GM12872 (cell line): ENCODE results near the gene RAX2.

Experiments used
- TF ChIP-seq, protein P1 (sequence below): IDR thresholded peaks from 3 replicates; pipeline ENCODE4 v1.5.1; 2011; ENCODE audit warnings: low read depth, mild to moderate bottlenecking, low read length, moderate library complexity; ENCODE audit not compliant: insufficient read depth

The RAX2 gene

DNA sequence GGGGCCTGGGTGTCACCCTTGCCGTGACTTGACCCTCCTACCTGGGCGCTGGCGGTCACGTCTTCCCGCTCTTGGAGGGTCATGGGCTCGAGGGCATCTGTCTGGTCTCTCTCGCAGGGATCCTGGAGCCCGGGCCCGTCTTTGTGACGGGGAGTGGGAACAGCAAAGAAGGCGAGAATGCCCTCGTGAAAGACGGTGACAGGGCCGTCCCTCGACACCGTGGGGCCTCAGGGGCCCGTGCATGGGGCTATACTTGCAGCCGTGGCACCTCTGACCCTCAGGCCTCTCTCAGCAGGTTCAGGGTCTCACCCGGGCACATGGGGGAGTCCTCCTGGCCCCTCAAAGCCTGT is 35.1 kb upstream of the RAX2 start:
- TF ChIP-seq, protein P1, sequence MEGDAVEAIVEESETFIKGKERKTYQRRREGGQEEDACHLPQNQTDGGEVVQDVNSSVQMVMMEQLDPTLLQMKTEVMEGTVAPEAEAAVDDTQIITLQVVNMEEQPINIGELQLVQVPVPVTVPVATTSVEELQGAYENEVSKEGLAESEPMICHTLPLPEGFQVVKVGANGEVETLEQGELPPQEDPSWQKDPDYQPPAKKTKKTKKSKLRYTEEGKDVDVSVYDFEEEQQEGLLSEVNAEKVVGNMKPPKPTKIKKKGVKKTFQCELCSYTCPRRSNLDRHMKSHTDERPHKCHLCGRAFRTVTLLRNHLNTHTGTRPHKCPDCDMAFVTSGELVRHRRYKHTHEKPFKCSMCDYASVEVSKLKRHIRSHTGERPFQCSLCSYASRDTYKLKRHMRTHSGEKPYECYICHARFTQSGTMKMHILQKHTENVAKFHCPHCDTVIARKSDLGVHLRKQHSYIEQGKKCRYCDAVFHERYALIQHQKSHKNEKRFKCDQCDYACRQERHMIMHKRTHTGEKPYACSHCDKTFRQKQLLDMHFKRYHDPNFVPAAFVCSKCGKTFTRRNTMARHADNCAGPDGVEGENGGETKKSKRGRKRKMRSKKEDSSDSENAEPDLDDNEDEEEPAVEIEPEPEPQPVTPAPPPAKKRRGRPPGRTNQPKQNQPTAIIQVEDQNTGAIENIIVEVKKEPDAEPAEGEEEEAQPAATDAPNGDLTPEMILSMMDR: no peak

- TF ChIP-seq, protein P1: no peak
Measured at GRCh38 chr19:3805859-3806258, 33.8 kb upstream of the RAX2 start.

DNA sequence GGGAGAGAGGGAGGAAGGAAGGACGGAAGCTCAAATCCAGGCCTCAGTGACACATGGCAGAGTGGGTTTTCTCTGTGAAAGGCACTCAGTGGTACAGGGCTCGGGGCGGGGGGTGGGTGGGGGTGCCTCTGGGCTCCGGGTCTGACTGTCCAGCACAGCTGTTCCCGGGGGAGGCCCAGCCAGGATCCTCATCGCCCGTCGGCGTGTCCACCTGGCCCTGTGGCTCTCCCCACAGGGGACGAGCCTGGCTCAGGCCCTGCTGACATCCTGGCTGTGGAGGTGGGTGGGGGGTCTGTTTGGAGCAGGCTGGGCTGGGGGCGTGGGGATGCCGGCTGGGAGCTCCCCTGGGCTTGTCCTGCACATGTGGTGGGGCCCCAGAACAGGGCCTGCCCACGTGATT is 32.4 kb upstream of the RAX2 start:
- TF ChIP-seq, protein P1: no peak

GRCh38 chr19:3803986-3804385 is 32.0 kb upstream of the RAX2 start:
- TF ChIP-seq, protein P1: no peak

- TF ChIP-seq, protein P1: no peak
Measured at GRCh38 chr19:3803114-3803888, 31.3 kb upstream of the RAX2 start.

DNA sequence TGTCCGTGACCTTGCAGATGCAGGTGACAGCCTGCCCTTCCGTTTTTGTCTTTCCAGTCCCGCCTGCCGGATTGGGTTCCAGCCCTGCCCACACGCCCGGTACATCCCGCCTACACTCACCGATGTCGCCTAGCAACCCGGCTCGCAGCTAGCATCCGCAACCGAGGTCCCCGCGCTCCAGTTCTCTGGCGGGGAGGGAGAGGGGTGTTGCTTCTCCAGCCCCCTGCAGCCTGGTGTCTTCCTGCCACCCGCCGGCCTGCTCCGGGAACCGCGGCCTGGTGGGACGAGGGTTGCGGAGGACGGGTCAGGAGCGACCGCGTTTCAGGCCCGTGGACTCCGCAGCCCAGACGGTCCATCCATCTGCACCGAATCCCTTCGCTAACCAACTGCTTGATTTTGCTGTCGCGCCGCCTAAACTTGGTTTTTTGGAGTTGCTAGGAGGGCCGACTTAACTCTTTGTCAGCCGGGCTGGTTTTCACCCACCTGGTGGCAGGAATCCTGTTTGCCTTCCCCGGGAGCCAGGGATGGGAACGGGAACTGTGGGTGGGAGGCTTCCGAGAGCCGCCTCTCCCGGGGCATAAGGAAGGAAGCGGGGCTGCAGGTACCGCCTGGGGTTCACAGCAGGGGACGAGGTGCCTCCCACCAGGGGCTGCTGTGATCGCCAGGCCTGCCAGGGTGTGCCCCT is 29.5 kb upstream of the RAX2 start:
- TF ChIP-seq, protein P1: no peak

DNA sequence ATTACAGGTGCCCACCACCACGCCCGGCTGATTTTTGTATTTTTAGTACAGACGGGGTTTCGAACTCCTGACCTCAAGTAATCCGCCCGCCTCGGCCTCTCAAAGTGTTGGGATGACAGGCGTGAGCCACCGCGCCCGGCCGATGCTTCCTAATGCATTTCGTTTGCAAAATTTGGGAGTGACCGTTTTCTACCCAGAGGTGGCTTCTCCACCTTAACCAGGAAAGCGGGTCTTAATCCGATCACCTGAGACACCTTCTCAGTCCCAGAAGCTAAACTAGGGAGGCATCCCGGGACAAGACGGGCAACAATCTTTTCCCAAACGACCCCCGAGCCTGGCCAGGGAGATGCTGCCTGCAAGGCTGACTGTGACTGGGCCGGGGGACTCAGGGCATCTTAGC is 29.0 kb upstream of the RAX2 start:
- TF ChIP-seq, protein P1: no peak
